HepG2 (cell line): ENCODE results near the gene OXLD1. TPM values are rescaled to one million over a fixed set of nuclear protein-coding genes. Genes with fewer than 3 reads are reported as not detected.

ENCODE experiments used
- AGO2 ChIP-seq: fragments of 200-400 bp; formaldehyde crosslinking; optimal IDR thresholded peaks from 2 replicates; pipeline ENCODE3; 2017; ENCODE audit warnings: mild to moderate bottlenecking, low read depth, low read length, moderate library complexity
- ARID2 ChIP-seq: sonication (generic); formaldehyde crosslinking; IDR thresholded peaks from 2 replicates; pipeline ENCODE4 v1.8.1; 2022; ENCODE audit warnings: mild to moderate bottlenecking, missing genetic modification reagents, borderline replicate concordance
- FOXK1 ChIP-seq: sonication (generic); formaldehyde crosslinking; IDR thresholded peaks from 2 replicates; pipeline ENCODE4 v1.4.0; 2020; ENCODE audit warnings: low read depth, missing genetic modification reagents, borderline replicate concordance
- FOXP1 ChIP-seq, 2 experiments: fragments of 450-650 bp in 1 of 2; IDR thresholded peaks; 2 replicates each; pipeline ENCODE4 v1.6.1; 2017 to 2018; ENCODE audit warnings: antibody characterized with exemption in 1 of 2
- GATAD2A ChIP-seq: IDR thresholded peaks from 2 replicates; pipeline ENCODE4 v1.6.1; 2016
- ISX ChIP-seq: sonication (generic); formaldehyde crosslinking; conservative IDR thresholded peaks from 2 replicates; pipeline ENCODE4 v1.5.0; 2020; ENCODE audit warnings: missing genetic modification reagents
- MXI1 ChIP-seq: IDR thresholded peaks from 3 replicates; pipeline ENCODE4 v1.6.1; 2012; ENCODE audit warnings: low read depth, low read length, inconsistent platforms, borderline replicate concordance
- NCOA1 ChIP-seq: sonication (generic); formaldehyde crosslinking; IDR thresholded peaks from 2 replicates; pipeline ENCODE4 v1.9.0; 2021; ENCODE audit warnings: missing genetic modification reagents
- PATZ1 ChIP-seq: sonication (generic); formaldehyde crosslinking; IDR thresholded peaks from 2 replicates; pipeline ENCODE4 v1.4.0; 2020; ENCODE audit warnings: missing genetic modification reagents
- PHF8 ChIP-seq: sonication (generic); formaldehyde crosslinking; IDR thresholded peaks from 2 replicates; pipeline ENCODE4 v1.5.0; 2020; ENCODE audit warnings: missing genetic modification reagents
- RBM22 ChIP-seq: fragments of 200-400 bp; formaldehyde crosslinking; optimal IDR thresholded peaks from 2 replicates; pipeline ENCODE3; 2017; ENCODE audit warnings: mild to moderate bottlenecking, low read length, moderate library complexity
- SAP130 ChIP-seq: IDR thresholded peaks from 2 replicates; pipeline ENCODE4 v1.6.1; 2016; ENCODE audit warnings: low read depth
- SNAI1 ChIP-seq: sonication (generic); formaldehyde crosslinking; IDR thresholded peaks from 2 replicates; pipeline ENCODE4 v1.5.0; 2020; ENCODE audit warnings: mild to moderate bottlenecking, missing genetic modification reagents, borderline replicate concordance
- TAF1 ChIP-seq: sonication (generic); formaldehyde crosslinking; IDR thresholded peaks from 2 replicates; pipeline ENCODE4 v1.4.0; 2020; ENCODE audit warnings: missing genetic modification reagents
- TEF ChIP-seq: sonication (generic); formaldehyde crosslinking; IDR thresholded peaks from 2 replicates; pipeline ENCODE4 v1.5.0; 2020; ENCODE audit warnings: missing genetic modification reagents
- ZNF142 ChIP-seq: sonication (generic); formaldehyde crosslinking; IDR thresholded peaks from 2 replicates; pipeline ENCODE4 v1.4.0; 2020; ENCODE audit warnings: missing genetic modification reagents
- ZNF430 ChIP-seq: sonication (generic); formaldehyde crosslinking; IDR thresholded peaks from 2 replicates; pipeline ENCODE4 v1.9.0; 2021; ENCODE audit warnings: mild to moderate bottlenecking, missing genetic modification reagents
- ZNF558 ChIP-seq: sonication (generic); formaldehyde crosslinking; IDR thresholded peaks from 2 replicates; pipeline ENCODE4 v1.9.0; 2022; ENCODE audit warnings: mild to moderate bottlenecking, missing genetic modification reagents, borderline replicate concordance
- polyA plus RNA-seq, 8 experiments: library from polyadenylated mRNA; depleted of rRNA in 3 of 8; stranded (reverse) in 7 of 8; unstranded in 1 of 8; fragments of >200 nt; fragmentation: Illumina TruSeq in 4 of 8; extraction: Trizol in 4 of 8; gene quantifications; 2 replicates each; pipeline versions ENCODE4 v1.2.1 to v1.2.3, GENCODE V29; 2011 to 2016; ENCODE audit warnings: low read depth in 4 of 8, missing spikeins in 1 of 8, mixed read lengths in 1 of 8; ENCODE audit not compliant: insufficient read depth in 1 of 8
- total RNA-seq, 5 experiments: library from RNA; depleted of rRNA; stranded (reverse); fragments of >200 nt; fragmentation: Illumina TruSeq; extraction: Trizol; gene quantifications; 2 replicates each; pipeline ENCODE4 v1.2.3, GENCODE V29; 2016; ENCODE audit warnings: low read depth in 1 of 5
- TF ChIP-seq, protein P1 (sequence below): sonication (generic); formaldehyde crosslinking; IDR thresholded peaks from 2 replicates; pipeline ENCODE4 v1.4.0; 2020; ENCODE audit warnings: missing genetic modification reagents

OXLD1 gene
- total and polyA plus RNA-seq, 2 of the 13 experiments (the other 11 are each of a cell fraction or from before 2014, with no cell fraction given), result 27.1 to 37.5 TPM

DNA sequence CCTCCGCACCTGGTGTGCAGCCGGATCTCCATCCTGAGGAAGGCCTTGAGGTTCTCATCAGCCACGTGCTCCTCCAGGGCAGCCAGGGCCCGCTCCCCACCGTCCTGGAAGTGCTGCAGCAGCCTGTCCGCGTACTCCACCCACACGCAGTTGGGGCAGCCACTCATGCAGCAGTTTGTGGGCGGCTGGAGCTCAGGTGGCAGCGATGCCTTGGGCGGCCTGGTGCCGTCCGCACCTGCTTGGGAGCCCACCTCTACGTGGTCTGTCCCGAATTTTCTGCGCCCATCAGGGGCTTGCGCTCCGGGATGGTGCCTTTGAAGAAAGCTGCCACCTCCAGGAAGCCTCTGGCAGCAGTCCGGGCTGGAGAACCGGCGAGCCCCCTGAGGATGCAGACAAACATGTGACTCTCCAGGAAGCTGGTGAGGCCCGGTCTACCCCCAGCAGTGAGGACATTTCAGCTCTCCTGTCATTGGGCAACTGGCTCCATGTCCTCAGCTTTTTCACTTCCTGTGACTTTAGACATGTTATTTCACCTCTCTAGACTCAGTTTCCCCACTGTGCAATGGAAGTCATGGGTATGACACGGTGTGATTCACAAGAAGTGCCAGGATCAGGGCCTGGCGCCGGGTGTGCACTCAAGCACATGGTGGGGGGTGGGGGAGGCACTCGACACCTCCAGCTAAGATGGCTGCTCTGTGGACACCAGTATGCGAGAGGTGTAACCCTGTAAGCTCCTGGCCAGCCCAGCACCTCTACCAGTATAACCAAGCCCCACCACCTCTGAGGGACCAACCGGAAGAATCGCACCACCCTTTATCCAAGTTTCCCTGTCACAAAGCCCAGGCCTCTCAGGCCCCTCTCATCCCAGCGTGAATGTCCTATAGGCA lies 957 bp downstream of the OXLD1 start (continued):
- TF ChIP-seq TEF (CRISPR knock-in tag) (no peak), MXI1 (0 out of 3 replicates have a peak, but pooled peaks have one; percentile 41), NCOA1 (CRISPR knock-in tag) (no peak), PATZ1 (peak; percentile 72), FOXP1 (IDR thresholded peaks at IDR 0.05) (no peak), FOXP1 (CRISPR knock-in tag; IDR thresholded peaks at IDR 0.05) (no peak), ZNF142 (CRISPR knock-in tag) (no peak), RBM22 (peak; percentile 60), FOXK1 (CRISPR knock-in tag) (no peak), TAF1 (CRISPR knock-in tag) (no peak), SNAI1 (CRISPR knock-in tag) (0 out of 2 replicates have a peak, but pooled peaks have one; percentile 49), ZNF430 (CRISPR knock-in tag) (0 out of 2 replicates have a peak, but pooled peaks have one; percentile 23), SAP130 (CRISPR knock-in tag) (peak; percentile 22; the same call in 1 of the 2 replicates), ARID2 (peak; percentile 64; the same call in 1 of the 2 replicates), ISX (no peak), PHF8 (CRISPR knock-in tag) (no peak), ZNF558 (CRISPR knock-in tag) (peak; percentile 80; the same call in 1 of the 2 replicates), AGO2 (peak; percentile 91), GATAD2A (CRISPR knock-in tag) (peak; percentile 4; the same call in 1 of the 2 replicates)
- TF ChIP-seq, protein P1, sequence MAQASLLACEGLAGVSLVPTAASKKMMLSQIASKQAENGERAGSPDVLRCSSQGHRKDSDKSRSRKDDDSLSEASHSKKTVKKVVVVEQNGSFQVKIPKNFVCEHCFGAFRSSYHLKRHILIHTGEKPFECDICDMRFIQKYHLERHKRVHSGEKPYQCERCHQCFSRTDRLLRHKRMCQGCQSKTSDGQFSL (CRISPR knock-in tag), result peak; percentile 89
